Trophoblast cell (in vitro differentiated cells and primary cell): ENCODE measurements around the gene PTPRN2.

Experiments used
- DNase-seq, 2 donors: peaks; one replicate each; pipeline ENCODE4 v3.0.0-alpha.2; 2016
- H2AFZ ChIP-seq: 2 replicates; pipeline ENCODE4 v1.6.1; 2013; ENCODE audit warnings: low read length, moderate library complexity, mild to moderate bottlenecking; ENCODE audit not compliant: insufficient read depth, poor library complexity
- H2AK5ac ChIP-seq: 2 replicates; pipeline ENCODE4 v1.6.1; 2013; ENCODE audit warnings: mild to moderate bottlenecking, low read length
- H2BK120ac ChIP-seq: 2 replicates; pipeline ENCODE4 v1.6.1; 2013; ENCODE audit warnings: low read length, mild to moderate bottlenecking, moderate library complexity; ENCODE audit not compliant: insufficient read depth, poor library complexity
- H2BK12ac ChIP-seq: 2 replicates; pipeline ENCODE4 v1.6.1; 2013; ENCODE audit warnings: mild to moderate bottlenecking, low read length, moderate library complexity
- H2BK5ac ChIP-seq: 2 replicates; pipeline ENCODE4 v1.6.1; 2013; ENCODE audit warnings: low read length, low read depth, moderate library complexity, mild to moderate bottlenecking; ENCODE audit not compliant: poor library complexity
- H3K14ac ChIP-seq: 2 replicates; pipeline ENCODE4 v1.6.1; 2013; ENCODE audit warnings: mild to moderate bottlenecking, low read length
- H3K18ac ChIP-seq: 2 replicates; pipeline ENCODE4 v1.6.1; 2013; ENCODE audit warnings: mild to moderate bottlenecking, low read length
- H3K23ac ChIP-seq: 2 replicates; pipeline ENCODE4 v1.6.1; 2013; ENCODE audit warnings: low read length
- H3K27ac ChIP-seq: 2 replicates; pipeline ENCODE4 v1.5.1; 2013; ENCODE audit warnings: low read depth, mild to moderate bottlenecking, inconsistent platforms, low read length, moderate library complexity
- H3K27me3 ChIP-seq: 2 replicates; pipeline ENCODE4 v1.6.1; 2013; ENCODE audit warnings: inconsistent platforms, mild to moderate bottlenecking, low read length, moderate library complexity; ENCODE audit not compliant: insufficient read depth
- H3K36me3 ChIP-seq, 2 experiments: 1 replicate in 1 of 2; 2 replicates in 1 of 2; pipeline ENCODE4 v1.6.1; 2013; ENCODE audit warnings: low read length in 2 of 2, mild to moderate bottlenecking in 2 of 2, moderate library complexity in 1 of 2; ENCODE audit not compliant: insufficient read depth in 2 of 2, control insufficient read depth in 1 of 2
- H3K4ac ChIP-seq: 2 replicates; pipeline ENCODE4 v1.6.1; 2013; ENCODE audit warnings: low read depth, mild to moderate bottlenecking, low read length, moderate library complexity
- H3K4me1 ChIP-seq, 2 experiments: 1 replicate in 1 of 2; 2 replicates in 1 of 2; pipeline ENCODE4 v1.6.1; 2013; ENCODE audit warnings: low read length in 2 of 2, mild to moderate bottlenecking in 2 of 2, moderate library complexity in 1 of 2; ENCODE audit not compliant: insufficient read depth in 2 of 2, control insufficient read depth in 1 of 2
- H3K4me2 ChIP-seq: 2 replicates; pipeline ENCODE4 v1.6.1; 2013; ENCODE audit warnings: inconsistent platforms, mild to moderate bottlenecking, low read length, moderate library complexity
- H3K4me3 ChIP-seq: 2 replicates; pipeline ENCODE4 v1.5.1; 2013; ENCODE audit warnings: mild to moderate bottlenecking, low read depth, low read length, inconsistent platforms
- H3K79me1 ChIP-seq: one replicate; pipeline ENCODE4 v1.6.1; 2013; ENCODE audit warnings: low read length
- H3K79me2 ChIP-seq: 2 replicates; pipeline ENCODE4 v1.6.1; 2013; ENCODE audit warnings: low read length, mild to moderate bottlenecking; ENCODE audit not compliant: control insufficient read depth, insufficient read depth, poor library complexity
- H3K9ac ChIP-seq: 2 replicates; pipeline ENCODE4 v1.6.1; 2013; ENCODE audit warnings: mild to moderate bottlenecking, low read length
- H3K9me3 ChIP-seq: 2 replicates; pipeline ENCODE4 v1.6.1; 2013; ENCODE audit warnings: low read depth, mild to moderate bottlenecking, control low read depth, inconsistent platforms, low read length; ENCODE audit not compliant: insufficient read depth
- H4K12ac ChIP-seq: 2 replicates; pipeline ENCODE4 v1.6.1; 2013; ENCODE audit warnings: low read depth, mild to moderate bottlenecking, low read length, moderate library complexity
- H4K8ac ChIP-seq: 2 replicates; pipeline ENCODE4 v1.6.1; 2013; ENCODE audit warnings: low read depth, mild to moderate bottlenecking, low read length, moderate library complexity
- H4K91ac ChIP-seq: one replicate; pipeline ENCODE4 v1.6.1; 2013; ENCODE audit warnings: low read depth, mild to moderate bottlenecking, low read length, moderate library complexity
- WGBS: extraction: QIAGEN DNeasy Blood & Tissue Kit; methylation state at CpG from one replicate; pipeline ENCODE4 v1.1.7; 2013; ENCODE audit warnings: missing lambda C conversion rate; ENCODE audit not compliant: insufficient read length, insufficient coverage; ENCODE audit errors: extremely low coverage; 5-methylcytosine and 5-hydroxymethylcytosine counted together

The PTPRN2 gene

DNA sequence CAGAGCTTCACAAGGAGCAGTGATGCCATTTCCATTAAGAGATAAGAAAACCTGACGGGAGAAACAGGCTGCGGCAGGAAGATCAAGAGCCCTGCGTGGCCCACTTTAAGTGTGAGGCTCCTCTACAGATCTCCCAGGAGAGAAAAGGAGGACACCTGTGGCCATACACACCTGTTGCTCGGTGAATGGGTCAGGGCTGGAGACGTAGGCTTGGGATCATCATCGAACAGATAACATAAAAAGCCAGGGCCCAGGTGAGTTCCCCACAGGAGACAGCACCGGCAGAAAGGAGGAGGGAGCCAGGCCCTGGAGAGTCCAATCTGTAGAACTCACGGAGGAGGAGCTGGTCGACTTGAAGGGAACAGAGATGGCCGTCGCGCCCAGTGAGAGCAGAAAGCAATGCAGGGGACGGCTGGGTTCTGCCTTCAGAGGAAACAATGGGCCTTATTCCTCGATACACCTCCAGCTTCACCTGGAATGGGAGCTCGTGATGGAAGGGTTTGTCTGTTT, 694.0 kb downstream of the PTPRN2 start:
- no peaks in the 10 kb centered on the region for H3K4me1 ChIP-seq
- no peak for DNase-seq
- no peaks in the 10 kb centered on the region for H3K27me3 ChIP-seq
- H3K79me2 ChIP-seq: no peaks in the 10 kb centered on the region
- H2BK5ac ChIP-seq: no peak overlapping the region
- H4K12ac ChIP-seq: no peak overlapping the region
- no peak overlapping the region for H3K9ac ChIP-seq
- no peak overlapping the region for H4K8ac ChIP-seq
- H3K14ac ChIP-seq: no peak overlapping the region
- no peak overlapping the region for H3K27ac ChIP-seq
- WGBS: no CpG with 5 or more reads among the region's 15 CpGs
- no peak overlapping the region for H3K4me2 ChIP-seq
- H3K18ac ChIP-seq: no peak overlapping the region
- H2AK5ac ChIP-seq: no peak overlapping the region
- no peak overlapping the region for H3K23ac ChIP-seq
- no peak overlapping the region for H4K91ac ChIP-seq
- no peaks in the 10 kb centered on the region for H3K36me3 ChIP-seq
- no peak overlapping the region for H2BK120ac ChIP-seq
- no peaks in the 10 kb centered on the region for H3K79me1 ChIP-seq
- no peak overlapping the region for H3K4ac ChIP-seq
- no peak overlapping the region for H3K4me3 ChIP-seq
- H2AFZ ChIP-seq: no peak overlapping the region
- H2BK12ac ChIP-seq: no peak overlapping the region
- peaks cover 12% of the 10 kb centered on the region for H3K9me3 ChIP-seq

- H3K27ac ChIP-seq: no peak overlapping the region
- H3K4me3 ChIP-seq: no peak overlapping the region
- H4K12ac ChIP-seq: no peak overlapping the region
- H2AFZ ChIP-seq: no peak overlapping the region
- H3K9ac ChIP-seq: no peak overlapping the region
- H3K14ac ChIP-seq: no peak overlapping the region
- WGBS: 100% methylated on average over 1 of the region's 13 CpGs
- no peak overlapping the region for H4K91ac ChIP-seq
- H3K79me2 ChIP-seq: no peaks in the 10 kb centered on the region
- H3K4me2 ChIP-seq: no peak overlapping the region
- H2BK120ac ChIP-seq: no peak overlapping the region
- H3K18ac ChIP-seq: no peak overlapping the region
- no peak for DNase-seq
- H4K8ac ChIP-seq: no peak overlapping the region
- H2BK5ac ChIP-seq: no peak overlapping the region
- no peak overlapping the region for H3K4ac ChIP-seq
- no peaks in the 10 kb centered on the region for H3K27me3 ChIP-seq
- no peak overlapping the region for H3K23ac ChIP-seq
- H2AK5ac ChIP-seq: no peak overlapping the region
- H3K36me3 ChIP-seq: no peaks in the 10 kb centered on the region
- H3K79me1 ChIP-seq: no peaks in the 10 kb centered on the region
- H2BK12ac ChIP-seq: no peak overlapping the region
- H3K4me1 ChIP-seq: no peaks in the 10 kb centered on the region
- H3K9me3 ChIP-seq: peaks cover 12% of the 10 kb centered on the region
Measured at GRCh38 chr7:157892751-157893523, 694.7 kb downstream of the PTPRN2 start.

- H2AK5ac ChIP-seq: no peak overlapping the region
- H2BK12ac ChIP-seq: no peak overlapping the region
- no peaks in the 10 kb centered on the region for H3K79me2 ChIP-seq
- no peak overlapping the region for H3K4me3 ChIP-seq
- H3K9me3 ChIP-seq: peaks cover 6% of the 10 kb centered on the region
- no peak overlapping the region for H3K9ac ChIP-seq
- H3K4me2 ChIP-seq: no peak overlapping the region
- no peak overlapping the region for H3K18ac ChIP-seq
- no peak overlapping the region for H2BK120ac ChIP-seq
- H4K91ac ChIP-seq: no peak overlapping the region
- H4K12ac ChIP-seq: no peak overlapping the region
- no peak overlapping the region for H3K23ac ChIP-seq
- H2AFZ ChIP-seq: no peak overlapping the region
- no peak overlapping the region for H3K27ac ChIP-seq
- no peak for DNase-seq
- no peak overlapping the region for H3K14ac ChIP-seq
- H3K36me3 ChIP-seq: no peaks in the 10 kb centered on the region
- H4K8ac ChIP-seq: no peak overlapping the region
- no peaks in the 10 kb centered on the region for H3K79me1 ChIP-seq
- no peak overlapping the region for H2BK5ac ChIP-seq
- H3K4ac ChIP-seq: no peak overlapping the region
- no peaks in the 10 kb centered on the region for H3K4me1 ChIP-seq
- WGBS: no CpG with 5 or more reads among the region's 9 CpGs
- no peaks in the 10 kb centered on the region for H3K27me3 ChIP-seq
Measured at GRCh38 chr7:157890921-157891401, 696.7 kb downstream of the PTPRN2 start.

- Histone ChIP-seq H4K12ac (no peak overlapping the region), H2BK5ac (no peak overlapping the region), H3K4me2 (no peak overlapping the region), H2AK5ac (no peak overlapping the region), H3K79me2 (no peaks in the 10 kb centered on the region), H3K4me1 (no peaks in the 10 kb centered on the region), H3K14ac (no peak overlapping the region), H3K27me3 (no peaks in the 10 kb centered on the region), H3K27ac (no peak overlapping the region), H3K4me3 (no peak overlapping the region), H4K8ac (no peak overlapping the region), H3K79me1 (no peaks in the 10 kb centered on the region), H3K9ac (no peak overlapping the region), H2BK12ac (no peak overlapping the region), H3K23ac (no peak overlapping the region), H3K4ac (no peak overlapping the region), H2AFZ (no peak overlapping the region), H3K36me3 (no peaks in the 10 kb centered on the region), H3K9me3 (peaks cover 12% of the 10 kb centered on the region), H3K18ac (no peak overlapping the region), H4K91ac (no peak overlapping the region), H2BK120ac (no peak overlapping the region)
- no peak for DNase-seq
- WGBS: no CpG with 5 or more reads among the region's 6 CpGs
Measured at GRCh38 chr7:157889480-157889879, 698.1 kb downstream of the PTPRN2 start.
